ENCODE data around the gene TAS2R40. TPM values are rescaled to one million over a fixed set of nuclear protein-coding genes. Genes with fewer than 3 reads are reported as not detected.

TAS2R40 gene
- total RNA-seq, 1 experiment from 2014 or later = not detected

DNA sequence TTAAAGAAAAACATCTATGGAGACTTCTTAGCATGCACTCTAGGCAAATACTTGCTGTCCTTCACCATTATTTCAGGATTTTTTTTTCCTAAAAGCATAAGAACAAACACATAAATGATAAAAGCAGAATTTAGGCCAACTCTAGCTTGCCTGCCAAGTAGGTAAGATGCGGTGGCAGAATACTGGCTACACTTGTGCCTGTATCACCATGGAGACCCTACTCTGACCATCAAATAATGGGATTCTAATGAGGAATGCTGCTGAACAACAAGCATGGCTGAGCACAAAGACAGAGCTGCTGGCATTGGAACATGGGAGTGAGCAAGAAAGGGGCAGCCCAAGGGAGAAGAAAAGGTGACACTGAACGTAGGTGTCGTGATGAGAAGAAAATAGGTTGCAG lies 18.5 kb upstream of the TAS2R40 start (continued):
- TF ChIP-seq, protein P1, sequence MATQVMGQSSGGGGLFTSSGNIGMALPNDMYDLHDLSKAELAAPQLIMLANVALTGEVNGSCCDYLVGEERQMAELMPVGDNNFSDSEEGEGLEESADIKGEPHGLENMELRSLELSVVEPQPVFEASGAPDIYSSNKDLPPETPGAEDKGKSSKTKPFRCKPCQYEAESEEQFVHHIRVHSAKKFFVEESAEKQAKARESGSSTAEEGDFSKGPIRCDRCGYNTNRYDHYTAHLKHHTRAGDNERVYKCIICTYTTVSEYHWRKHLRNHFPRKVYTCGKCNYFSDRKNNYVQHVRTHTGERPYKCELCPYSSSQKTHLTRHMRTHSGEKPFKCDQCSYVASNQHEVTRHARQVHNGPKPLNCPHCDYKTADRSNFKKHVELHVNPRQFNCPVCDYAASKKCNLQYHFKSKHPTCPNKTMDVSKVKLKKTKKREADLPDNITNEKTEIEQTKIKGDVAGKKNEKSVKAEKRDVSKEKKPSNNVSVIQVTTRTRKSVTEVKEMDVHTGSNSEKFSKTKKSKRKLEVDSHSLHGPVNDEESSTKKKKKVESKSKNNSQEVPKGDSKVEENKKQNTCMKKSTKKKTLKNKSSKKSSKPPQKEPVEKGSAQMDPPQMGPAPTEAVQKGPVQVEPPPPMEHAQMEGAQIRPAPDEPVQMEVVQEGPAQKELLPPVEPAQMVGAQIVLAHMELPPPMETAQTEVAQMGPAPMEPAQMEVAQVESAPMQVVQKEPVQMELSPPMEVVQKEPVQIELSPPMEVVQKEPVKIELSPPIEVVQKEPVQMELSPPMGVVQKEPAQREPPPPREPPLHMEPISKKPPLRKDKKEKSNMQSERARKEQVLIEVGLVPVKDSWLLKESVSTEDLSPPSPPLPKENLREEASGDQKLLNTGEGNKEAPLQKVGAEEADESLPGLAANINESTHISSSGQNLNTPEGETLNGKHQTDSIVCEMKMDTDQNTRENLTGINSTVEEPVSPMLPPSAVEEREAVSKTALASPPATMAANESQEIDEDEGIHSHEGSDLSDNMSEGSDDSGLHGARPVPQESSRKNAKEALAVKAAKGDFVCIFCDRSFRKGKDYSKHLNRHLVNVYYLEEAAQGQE (IDR thresholded peaks at IDR 0.05; ENCODE audit: low read depth) = no peak

DNA sequence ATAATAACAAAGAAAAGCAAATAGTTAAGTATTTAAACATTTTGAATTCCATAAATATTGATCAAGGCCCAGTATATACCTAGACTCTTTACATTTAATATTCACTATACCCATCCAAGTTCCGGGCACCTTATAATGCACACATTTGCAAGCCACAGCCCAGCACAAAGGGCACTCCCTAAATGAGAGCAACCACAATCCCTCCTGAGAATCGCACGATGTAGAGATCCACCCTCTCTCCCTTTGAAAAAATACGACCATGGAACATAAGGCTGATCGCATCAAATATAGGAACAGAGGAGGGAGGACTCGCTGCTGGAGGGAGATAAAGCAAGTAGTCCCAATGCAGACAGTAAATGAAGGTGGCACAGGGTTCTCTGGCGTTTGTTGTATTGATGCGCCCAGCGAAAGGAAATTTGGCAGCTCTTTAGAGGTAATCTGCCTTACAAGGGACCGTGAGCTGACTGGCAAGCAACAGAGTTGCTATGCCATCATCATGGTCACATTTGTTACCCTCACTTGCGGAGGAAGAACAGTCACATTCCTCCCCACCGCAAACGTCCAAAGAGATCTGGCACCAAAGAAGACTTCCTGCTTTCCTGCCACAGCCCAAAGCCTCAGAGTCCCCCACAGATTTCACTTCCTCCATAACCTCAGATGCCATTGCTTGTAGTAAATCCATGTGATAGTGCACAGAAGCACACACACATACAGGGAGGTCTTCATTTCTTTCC lies 16.1 kb upstream of the TAS2R40 start:
- no peaks in the 10 kb centered on the region for H3K9me3 ChIP-seq (ENCODE audit: control insufficient read depth in 1 of 2, insufficient read depth in 1 of 2, low read depth in 1 of 2, low read length in 2 of 2)
- H3K36me3 ChIP-seq (ENCODE audit: control insufficient read depth in 1 of 2, insufficient read depth in 2 of 2, low read length in 2 of 2) = no peaks in the 10 kb centered on the region
- H4K20me1 ChIP-seq (ENCODE audit: insufficient read depth) = no peaks in the 10 kb centered on the region
- TF ChIP-seq CBX3 (IDR thresholded peaks at IDR 0.05; ENCODE audit: low read depth) (no peak), SP1 (IDR thresholded peaks at IDR 0.05; ENCODE audit: low read depth) (no peak), SRF (IDR thresholded peaks at IDR 0.05; ENCODE audit: low read depth) (no peak), TCF7L2 (IDR thresholded peaks at IDR 0.05; ENCODE audit: borderline replicate concordance, extremely low read depth, insufficient read depth, insufficient read length) (no peak), SIN3A (IDR thresholded peaks at IDR 0.05; ENCODE audit: low read depth) (no peak), JUND (IDR thresholded peaks at IDR 0.05) (no peak), EZH2phosphoT487 (IDR thresholded peaks at IDR 0.05; ENCODE audit: borderline replicate concordance) (no peak), POLR2A (IDR thresholded peaks at IDR 0.05; ENCODE audit: borderline replicate concordance, extremely low read depth, insufficient read depth, insufficient read length) (no peak), ZNF274 (IDR thresholded peaks at IDR 0.05; ENCODE audit: low read depth, low read length) (no peak), RAD21 (IDR thresholded peaks at IDR 0.05; ENCODE audit: low read depth) (no peak), FOSL1 (IDR thresholded peaks at IDR 0.05; ENCODE audit: low read depth) (no peak), YY1 (IDR thresholded peaks at IDR 0.05; ENCODE audit: extremely low read depth, insufficient replicate concordance, low read depth, low read length) (no peak), EZH2 (IDR thresholded peaks at IDR 0.05) (no peak)
- TF ChIP-seq, protein P2, sequence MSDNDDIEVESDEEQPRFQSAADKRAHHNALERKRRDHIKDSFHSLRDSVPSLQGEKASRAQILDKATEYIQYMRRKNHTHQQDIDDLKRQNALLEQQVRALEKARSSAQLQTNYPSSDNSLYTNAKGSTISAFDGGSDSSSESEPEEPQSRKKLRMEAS (IDR thresholded peaks at IDR 0.05) = no peak
- TF ChIP-seq, protein P3, sequence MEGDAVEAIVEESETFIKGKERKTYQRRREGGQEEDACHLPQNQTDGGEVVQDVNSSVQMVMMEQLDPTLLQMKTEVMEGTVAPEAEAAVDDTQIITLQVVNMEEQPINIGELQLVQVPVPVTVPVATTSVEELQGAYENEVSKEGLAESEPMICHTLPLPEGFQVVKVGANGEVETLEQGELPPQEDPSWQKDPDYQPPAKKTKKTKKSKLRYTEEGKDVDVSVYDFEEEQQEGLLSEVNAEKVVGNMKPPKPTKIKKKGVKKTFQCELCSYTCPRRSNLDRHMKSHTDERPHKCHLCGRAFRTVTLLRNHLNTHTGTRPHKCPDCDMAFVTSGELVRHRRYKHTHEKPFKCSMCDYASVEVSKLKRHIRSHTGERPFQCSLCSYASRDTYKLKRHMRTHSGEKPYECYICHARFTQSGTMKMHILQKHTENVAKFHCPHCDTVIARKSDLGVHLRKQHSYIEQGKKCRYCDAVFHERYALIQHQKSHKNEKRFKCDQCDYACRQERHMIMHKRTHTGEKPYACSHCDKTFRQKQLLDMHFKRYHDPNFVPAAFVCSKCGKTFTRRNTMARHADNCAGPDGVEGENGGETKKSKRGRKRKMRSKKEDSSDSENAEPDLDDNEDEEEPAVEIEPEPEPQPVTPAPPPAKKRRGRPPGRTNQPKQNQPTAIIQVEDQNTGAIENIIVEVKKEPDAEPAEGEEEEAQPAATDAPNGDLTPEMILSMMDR (IDR thresholded peaks at IDR 0.05 in 2 of 3, conservative IDR thresholded peaks at IDR 0.05 in 1 of 3; ENCODE audit: borderline replicate concordance in 1 of 3, insufficient read depth in 1 of 3, low read depth in 2 of 3, low read length in 2 of 3) = no peak
- TF ChIP-seq, protein P4, sequence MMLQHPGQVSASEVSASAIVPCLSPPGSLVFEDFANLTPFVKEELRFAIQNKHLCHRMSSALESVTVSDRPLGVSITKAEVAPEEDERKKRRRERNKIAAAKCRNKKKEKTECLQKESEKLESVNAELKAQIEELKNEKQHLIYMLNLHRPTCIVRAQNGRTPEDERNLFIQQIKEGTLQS (IDR thresholded peaks at IDR 0.05) = no peak
- H3K4me2 ChIP-seq (ENCODE audit: low read length) = no peak overlapping the region
- no peaks in the 10 kb centered on the region for H3K79me2 ChIP-seq (ENCODE audit: insufficient read depth, low read length)
- DNase-seq (ENCODE audit: low read depth, low spot score) = no peak
- no TSS peak for BruUV-seq (replicated peaks)
- no peaks in the 10 kb centered on the region for H3K27me3 ChIP-seq (ENCODE audit: insufficient read depth, low read length)
- CTCF ChIA-PET = interaction anchor here (1.1 kb wide), 1 partner anchor 10 kb away, joined by 5 read pairs; no protein-coding TSS in a partner anchor
- intact Hi-C loops (cut with micrococcal nuclease) = no loop called here
- H3K9ac ChIP-seq (ENCODE audit: low read length) = no peak overlapping the region
- H3K4me3 ChIP-seq (replicated peaks in 1 of 2; ENCODE audit: low read depth in 1 of 2, low read length in 2 of 2) = no peak overlapping the region
- no peaks in the 10 kb centered on the region for H3K9me2 ChIP-seq (ENCODE audit: insufficient read depth)
- ATAC-seq = no peak
- no peak overlapping the region for H2AFZ ChIP-seq (ENCODE audit: low read depth, low read length, poor library complexity, severe bottlenecking)
- RAD21 ChIA-PET (ENCODE audit: low non-redundant PET in 1 of 2, low total read pairs in 2 of 2, uncharacterized antibody in 2 of 2, unreplicated experiment in 2 of 2) = no interaction called here
- no peak overlapping the region for H3K27ac ChIP-seq (ENCODE audit: low read depth, low read length)
- POLR2A ChIA-PET = no interaction called here
- no peaks in the 10 kb centered on the region for H3K4me1 ChIP-seq (ENCODE audit: control insufficient read depth in 1 of 2, insufficient read depth in 2 of 2, low read length in 2 of 2)

Measured in HCT116 (cell line).